ENCODE results near the gene HSPD1. TPM values are rescaled to one million over a fixed set of nuclear protein-coding genes. Genes with fewer than 3 reads are reported as not detected.
A peak's percentile ranks its signal among the peaks of the same experiment; 100 is the strongest.

The HSPD1 gene
- total and polyA plus RNA-seq, 9 of the 15 experiments (the other 6 are each of a cell fraction or from before 2014, with no cell fraction given): 398 to 1,014 (median 622) TPM

DNA sequence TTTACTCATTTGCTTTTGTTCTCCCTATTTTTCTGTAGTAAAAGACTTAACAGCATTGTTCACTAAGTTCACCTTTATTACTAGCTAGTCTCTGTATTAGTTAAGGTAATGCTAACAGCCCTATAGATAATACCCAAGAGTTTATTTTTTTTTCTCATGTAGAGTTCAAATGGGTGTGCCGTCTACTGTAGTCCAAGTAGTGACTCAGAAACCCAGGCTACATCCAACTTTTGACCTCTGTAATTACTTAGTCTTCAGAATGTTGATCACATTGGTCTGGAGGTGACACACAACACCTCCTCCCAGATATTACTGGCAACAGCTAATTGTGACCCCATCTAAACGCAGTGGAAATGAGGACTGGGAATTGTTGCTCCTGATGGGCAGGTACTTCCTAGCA, 38.6 kb downstream of the HSPD1 start:
- Histone ChIP-seq H2AFZ (ENCODE audit: low read depth, low read length) (no peak overlapping the region), H3K4me2 (ENCODE audit: insufficient read depth, low read length) (no peak overlapping the region)
- no peak for DNase-seq (ENCODE audit: extremely low read depth in 1 of 4, low spot score in 3 of 4)
- no peak for TF ChIP-seq RNF219 (CRISPR knock-in tag; IDR thresholded peaks at IDR 0.05)
- no peak for TF ChIP-seq NONO (IDR thresholded peaks at IDR 0.05; ENCODE audit: low read depth in 2 of 2, low read length in 1 of 2)
- no peak for TF ChIP-seq ARID2 (IDR thresholded peaks at IDR 0.05)
- no peak for TF ChIP-seq MCM5 (IDR thresholded peaks at IDR 0.05; ENCODE audit: low read depth)
- TF ChIP-seq TEAD1 (CRISPR knock-in tag; IDR thresholded peaks at IDR 0.05): no peak
- TF ChIP-seq KDM2B (CRISPR knock-in tag; IDR thresholded peaks at IDR 0.05): no peak
- no peak for TF ChIP-seq ZFX (CRISPR knock-in tag; IDR thresholded peaks at IDR 0.05)
- TF ChIP-seq NR2C2 (CRISPR knock-in tag; IDR thresholded peaks at IDR 0.05): no peak
- no peak for TF ChIP-seq NR2C2 (tag; IDR thresholded peaks at IDR 0.05)
- TF ChIP-seq FOXA3 (CRISPR knock-in tag; conservative IDR thresholded peaks at IDR 0.05 in 1 of 2, IDR thresholded peaks at IDR 0.05 in 1 of 2): no peak
- TF ChIP-seq, protein P1, sequence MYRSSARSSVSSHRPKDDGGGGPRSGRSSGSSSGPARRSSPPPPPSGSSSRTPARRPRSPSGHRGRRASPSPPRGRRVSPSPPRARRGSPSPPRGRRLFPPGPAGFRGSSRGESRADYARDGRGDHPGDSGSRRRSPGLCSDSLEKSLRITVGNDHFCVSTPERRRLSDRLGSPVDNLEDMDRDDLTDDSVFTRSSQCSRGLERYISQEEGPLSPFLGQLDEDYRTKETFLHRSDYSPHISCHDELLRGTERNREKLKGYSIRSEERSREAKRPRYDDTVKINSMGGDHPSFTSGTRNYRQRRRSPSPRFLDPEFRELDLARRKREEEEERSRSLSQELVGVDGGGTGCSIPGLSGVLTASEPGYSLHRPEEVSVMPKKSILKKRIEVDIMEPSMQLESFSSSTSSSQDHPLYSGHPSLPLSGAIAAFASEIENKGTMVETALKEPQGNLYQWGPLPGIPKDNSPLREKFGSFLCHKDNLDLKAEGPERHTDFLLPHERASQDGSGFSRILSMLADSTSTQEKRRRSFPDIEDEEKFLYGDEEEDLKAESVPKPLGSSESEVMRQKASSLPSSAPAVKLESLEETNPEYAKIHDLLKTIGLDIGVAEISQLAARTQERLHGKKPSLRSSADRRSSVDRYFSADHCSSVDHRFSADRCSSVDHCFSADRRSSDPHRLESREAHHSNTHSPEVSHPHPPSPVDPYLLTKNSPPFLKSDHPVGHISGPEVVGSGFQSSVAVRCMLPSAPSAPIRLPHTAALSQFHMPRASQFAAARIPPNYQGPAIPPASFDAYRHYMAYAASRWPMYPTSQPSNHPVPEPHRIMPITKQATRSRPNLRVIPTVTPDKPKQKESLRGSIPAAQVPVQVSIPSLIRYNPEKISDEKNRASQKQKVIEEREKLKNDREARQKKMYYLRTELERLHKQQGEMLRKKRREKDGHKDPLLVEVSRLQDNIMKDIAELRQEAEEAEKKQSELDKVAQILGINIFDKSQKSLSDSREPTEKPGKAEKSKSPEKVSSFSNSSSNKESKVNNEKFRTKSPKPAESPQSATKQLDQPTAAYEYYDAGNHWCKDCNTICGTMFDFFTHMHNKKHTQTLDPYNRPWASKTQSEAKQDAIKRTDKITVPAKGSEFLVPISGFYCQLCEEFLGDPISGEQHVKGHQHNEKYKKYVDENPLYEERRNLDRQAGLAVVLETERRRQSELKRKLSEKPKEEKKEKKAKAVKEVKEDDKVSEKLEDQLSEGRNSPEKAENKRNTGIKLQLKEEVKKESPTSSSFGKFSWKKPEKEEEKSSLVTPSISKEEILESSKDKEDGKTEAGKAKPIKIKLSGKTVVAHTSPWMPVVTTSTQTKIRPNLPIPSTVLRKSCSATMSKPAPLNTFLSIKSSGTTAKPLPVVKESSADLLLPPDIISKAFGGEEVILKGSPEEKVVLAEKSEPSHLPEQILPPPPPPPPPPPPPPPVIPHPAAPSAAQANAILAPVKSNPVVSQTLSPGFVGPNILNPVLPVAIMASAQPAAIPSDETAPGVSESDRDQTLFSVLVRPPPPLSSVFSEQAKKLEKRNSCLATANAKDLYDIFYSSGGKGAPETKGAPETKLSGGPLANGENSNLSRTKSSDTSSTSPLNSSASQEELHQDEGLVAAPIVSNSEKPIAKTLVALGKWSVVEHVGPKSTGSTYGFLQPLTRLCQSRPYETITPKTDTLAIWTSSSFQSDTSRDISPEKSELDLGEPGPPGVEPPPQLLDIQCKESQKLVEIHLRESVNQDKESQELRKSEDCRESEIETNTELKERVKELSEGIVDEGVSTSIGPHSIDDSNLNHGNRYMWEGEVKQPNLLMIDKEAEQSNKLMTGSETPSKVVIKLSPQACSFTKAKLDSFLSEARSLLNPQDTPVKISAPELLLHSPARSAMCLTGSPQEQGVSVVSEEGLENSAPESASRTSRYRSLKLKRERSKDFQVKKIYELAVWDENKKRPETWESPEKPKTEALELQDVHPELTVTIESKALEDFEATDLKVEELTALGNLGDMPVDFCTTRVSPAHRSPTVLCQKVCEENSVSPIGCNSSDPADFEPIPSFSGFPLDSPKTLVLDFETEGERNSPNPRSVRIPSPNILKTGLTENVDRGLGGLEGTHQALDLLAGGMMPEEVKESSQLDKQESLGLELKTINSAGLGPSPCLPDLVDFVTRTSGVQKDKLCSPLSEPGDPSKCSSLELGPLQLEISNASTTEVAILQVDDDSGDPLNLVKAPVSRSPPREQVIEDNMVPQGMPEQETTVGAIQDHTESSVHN (IDR thresholded peaks at IDR 0.05; ENCODE audit: borderline replicate concordance in 1 of 2, low read depth in 1 of 2): no peak
- TF ChIP-seq POLR2AphosphoS2 (IDR thresholded peaks at IDR 0.05; ENCODE audit: low read length): no peak
- TF ChIP-seq SNIP1 (IDR thresholded peaks at IDR 0.05; ENCODE audit: low read depth): no peak

More for the DNA sequence above, 38.6 kb downstream of the HSPD1 start:
- ATAC-seq (peak; percentile 44; the same call in 2 of the 3 replicates), FAIRE-seq (no peak)
- H3K27ac ChIP-seq (ENCODE audit: extremely low read depth, low read depth, low read length): peak overlapping the region; percentile 13; the same call in 1 of the 3 replicates
- no peaks in the 10 kb centered on the region for H3K9me3 ChIP-seq (replicated peaks; ENCODE audit: control insufficient read depth, insufficient read depth, low read depth, low read length)
- TSS peak; percentile 6 for BruUV-seq (replicated peaks)
- ChIA-PET POLR2A (interaction anchor here (1.0 to 1.4 kb wide), 3 partner anchors 8 to 25 kb away, joined by 3 to 5 read pairs (median 5); no protein-coding TSS in a partner anchor), CTCF (ENCODE audit: low intra/inter-chr PET ratio) (no interaction called here)
- no peak overlapping the region for H3K4me3 ChIP-seq
- WGBS (ENCODE audit: insufficient coverage, low coverage, missing lambda C conversion rate): 70% methylated on average over 2 of the region's 2 CpGs
- in situ Hi-C loops (cut with MboI) (no loop called here), intact Hi-C loops (cut with micrococcal nuclease) (no loop called here)
- no peaks in the 10 kb centered on the region for H3K27me3 ChIP-seq (ENCODE audit: control insufficient read depth in 2 of 2, insufficient read depth in 2 of 2, low read length in 2 of 2)
- H3K9me1 ChIP-seq (ENCODE audit: control insufficient read depth, insufficient read depth, low read length): no peaks in the 10 kb centered on the region
- peaks cover 37% of the 10 kb centered on the region for H3K36me3 ChIP-seq (ENCODE audit: control insufficient read depth, insufficient read depth, low read length)
- H3K9ac ChIP-seq (ENCODE audit: insufficient read depth in 1 of 2, low read depth in 2 of 2, low read length in 2 of 2): no peak overlapping the region
- H3K4me1 ChIP-seq (replicated peaks in 1 of 2; ENCODE audit: control insufficient read depth in 2 of 2, insufficient read depth in 2 of 2, low read length in 2 of 2): no peaks in the 10 kb centered on the region; a peak in 3 of 5 replicates
- H3K79me2 ChIP-seq (ENCODE audit: control insufficient read depth, insufficient read depth, low read length): peaks cover 39% of the 10 kb centered on the region
- H4K20me1 ChIP-seq (replicated peaks; ENCODE audit: control insufficient read depth, insufficient read depth, low read length): no peaks in the 10 kb centered on the region

Data from K562 (cell line).